Measurements from ENCODE around the gene CLCN3. TPM values are rescaled to one million over a fixed set of nuclear protein-coding genes. Genes with fewer than 3 reads are reported as not detected.
"Not testable (repeated sequence)": the region's sequence is repeated elsewhere in the genome, so short reads cannot be mapped to it uniquely, and the experiment has no call there.

Gene CLCN3
- total RNA-seq, 1 experiment from 2014 or later = 15.9 TPM

DNA sequence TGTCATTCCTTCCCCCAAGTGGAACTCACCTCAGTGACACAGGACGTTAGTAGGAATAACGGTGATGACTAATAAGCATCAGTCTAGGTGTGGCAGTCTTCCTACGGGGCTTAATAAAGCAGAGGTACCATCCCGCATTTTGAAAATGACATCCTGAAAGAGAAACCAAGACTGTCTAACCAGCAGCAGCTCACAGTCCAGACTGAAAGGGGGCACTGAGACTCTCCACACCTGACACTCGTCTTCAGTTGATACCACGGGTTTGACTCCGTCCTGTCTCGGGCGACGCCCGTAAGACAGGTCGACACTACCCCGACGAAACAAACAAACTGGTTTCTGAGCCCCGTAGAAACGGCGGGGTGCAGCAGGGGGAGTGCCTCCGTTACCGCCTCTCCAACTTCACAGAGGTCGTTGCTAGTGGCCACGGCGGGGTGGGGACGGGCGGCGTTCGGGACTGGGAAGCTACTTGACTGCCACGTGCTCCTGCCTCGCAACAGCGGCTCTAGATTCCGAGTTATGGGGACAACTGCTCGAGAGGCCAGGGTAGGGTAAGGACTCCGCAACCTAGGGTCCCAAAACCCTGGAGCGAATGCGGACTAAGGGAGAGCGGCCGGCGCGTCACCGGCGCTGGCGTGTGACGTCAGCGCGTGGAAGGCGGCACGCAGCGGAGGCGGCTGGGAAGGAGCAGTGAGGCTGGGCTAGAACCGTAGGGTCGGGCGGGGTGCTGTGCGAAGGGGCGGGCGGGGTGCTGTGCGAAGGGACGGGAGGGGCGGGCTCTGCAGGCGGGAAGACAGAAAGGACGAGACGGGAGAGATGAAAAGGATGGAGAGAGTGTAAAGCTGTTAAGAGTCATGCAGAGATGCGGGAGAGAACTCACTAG, 8.1 kb upstream of the CLCN3 start, which contains the start of gene NEK1:
NEK1 (minus strand) TSS at position 593 of the 880 bp plus-strand sequence. CDS start 9,953 bp downstream, outside the sequence.
- Histone ChIP-seq H3K36me3 (replicated peaks; ENCODE audit: control insufficient read depth, insufficient read depth, low read length) (no peaks in the 10 kb centered on the region), H3K27me3 (ENCODE audit: control insufficient read depth, insufficient read depth, low read length) (no peaks in the 10 kb centered on the region), H3K4me3 (ENCODE audit: insufficient read depth, low read depth, low read length) (peak within 1 kb of the TSS; percentile 84)
- peak; percentile 91 for DNase-seq

DNA sequence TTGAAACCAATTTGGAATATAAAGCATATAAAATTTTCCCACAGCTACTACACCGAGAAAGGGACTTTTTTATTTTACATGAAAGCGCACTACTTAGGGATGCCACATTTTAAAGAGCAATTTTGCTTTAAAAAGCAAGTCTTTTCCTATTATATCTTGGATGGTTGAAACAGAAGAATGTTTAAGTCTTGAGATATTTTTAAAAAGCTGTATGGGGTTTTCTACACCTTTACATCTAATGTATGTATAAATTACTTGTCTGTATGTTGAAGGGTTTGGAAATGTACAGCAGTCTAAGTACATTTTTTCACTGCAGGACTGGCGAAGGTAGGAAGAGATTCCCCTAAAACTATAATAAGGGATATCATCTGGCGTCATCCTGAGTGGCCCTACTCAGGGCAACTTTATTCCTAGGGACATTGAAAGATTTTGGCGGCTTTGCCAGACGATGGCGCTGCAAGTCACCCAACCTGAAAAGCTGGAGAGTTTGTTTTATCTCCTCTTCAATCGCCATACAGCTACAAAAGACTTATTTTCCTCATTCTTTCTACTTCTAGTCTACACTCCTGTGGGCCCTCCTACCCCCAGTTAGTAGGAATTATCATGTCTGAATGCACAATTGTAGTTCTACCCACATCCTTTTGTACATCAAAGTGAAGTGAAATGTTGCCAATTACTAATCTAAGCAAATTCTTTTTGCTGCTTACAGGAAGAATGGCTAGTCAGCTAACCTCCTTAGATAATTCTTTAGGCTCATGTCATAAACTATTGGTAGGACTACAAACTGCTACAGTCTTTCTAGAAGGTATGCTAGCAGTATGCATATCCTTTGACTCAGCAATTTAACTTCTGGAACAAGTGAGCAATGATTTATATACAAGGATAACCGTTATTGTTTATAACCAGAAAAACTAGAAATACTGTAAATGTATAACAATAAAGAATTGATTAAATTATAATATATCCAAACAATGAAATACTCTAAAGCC, 7.2 kb upstream of the CLCN3 start:
- no peaks in the 10 kb centered on the region for H3K36me3 ChIP-seq (replicated peaks; ENCODE audit: control insufficient read depth, insufficient read depth, low read length)
- peak overlapping the region; percentile 54 for H3K4me3 ChIP-seq (ENCODE audit: insufficient read depth, low read depth, low read length)
- no peaks in the 10 kb centered on the region for H3K27me3 ChIP-seq (ENCODE audit: control insufficient read depth, insufficient read depth, low read length)
- DNase-seq = peak; percentile 58

DNA sequence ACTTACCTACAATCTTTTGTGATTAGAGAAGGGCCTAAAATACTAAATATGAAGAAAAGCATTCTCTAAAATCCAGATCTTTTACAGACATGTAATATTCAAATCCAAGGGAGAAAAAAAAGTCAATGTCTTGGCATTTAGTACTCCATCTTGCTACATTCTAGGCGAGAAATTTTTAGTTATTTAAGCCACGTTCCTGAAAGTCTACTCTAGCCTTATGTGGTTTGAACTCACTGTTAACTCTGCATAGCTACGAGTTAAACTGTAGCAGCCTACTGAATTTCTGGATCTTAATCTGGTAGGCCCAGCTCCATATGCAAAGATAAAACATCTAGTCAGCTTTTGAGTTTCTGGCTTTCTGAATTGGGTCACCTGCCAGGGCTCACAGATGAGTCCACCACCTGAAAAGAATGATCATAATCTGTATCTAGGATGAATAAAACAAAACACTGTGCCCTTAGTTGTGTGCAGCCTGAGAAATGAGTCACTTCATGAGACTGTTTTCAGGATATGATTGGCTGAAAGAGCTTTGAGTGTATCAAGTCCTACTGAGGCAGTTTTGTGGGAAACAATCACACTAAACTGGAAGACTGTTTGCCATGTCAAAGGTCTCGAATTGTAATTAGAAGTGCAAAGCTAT, 4.8 kb upstream of the CLCN3 start:
- no peaks in the 10 kb centered on the region for H3K27me3 ChIP-seq (ENCODE audit: control insufficient read depth, insufficient read depth, low read length)
- no peak for DNase-seq
- no peaks in the 10 kb centered on the region for H3K36me3 ChIP-seq (replicated peaks; ENCODE audit: control insufficient read depth, insufficient read depth, low read length)
- H3K4me3 ChIP-seq (ENCODE audit: insufficient read depth, low read depth, low read length) = no peak overlapping the region

DNA sequence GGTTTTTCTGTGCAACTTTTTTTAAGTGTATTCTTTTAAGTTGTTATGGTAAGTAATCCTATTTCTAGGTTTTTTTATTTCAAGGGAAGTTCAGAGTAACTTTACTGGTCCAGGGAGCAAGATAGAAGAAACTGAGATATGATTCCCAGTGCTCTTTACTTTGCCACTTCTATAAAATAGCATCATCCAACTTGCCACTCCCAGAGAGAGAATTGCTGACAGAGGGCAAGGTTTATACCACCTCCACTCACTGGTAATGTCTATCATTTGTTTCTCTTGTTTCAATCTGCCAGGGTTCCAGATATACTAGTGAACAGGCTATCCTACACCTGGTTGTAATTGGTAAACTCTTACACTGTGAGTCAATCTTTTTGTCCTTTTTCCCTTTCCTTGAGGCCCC, 3.5 kb upstream of the CLCN3 start:
- no peak for DNase-seq
- Histone ChIP-seq H3K36me3 (replicated peaks; ENCODE audit: control insufficient read depth, insufficient read depth, low read length) (no peaks in the 10 kb centered on the region), H3K27me3 (ENCODE audit: control insufficient read depth, insufficient read depth, low read length) (no peaks in the 10 kb centered on the region), H3K4me3 (ENCODE audit: insufficient read depth, low read depth, low read length) (no peak overlapping the region)

DNA sequence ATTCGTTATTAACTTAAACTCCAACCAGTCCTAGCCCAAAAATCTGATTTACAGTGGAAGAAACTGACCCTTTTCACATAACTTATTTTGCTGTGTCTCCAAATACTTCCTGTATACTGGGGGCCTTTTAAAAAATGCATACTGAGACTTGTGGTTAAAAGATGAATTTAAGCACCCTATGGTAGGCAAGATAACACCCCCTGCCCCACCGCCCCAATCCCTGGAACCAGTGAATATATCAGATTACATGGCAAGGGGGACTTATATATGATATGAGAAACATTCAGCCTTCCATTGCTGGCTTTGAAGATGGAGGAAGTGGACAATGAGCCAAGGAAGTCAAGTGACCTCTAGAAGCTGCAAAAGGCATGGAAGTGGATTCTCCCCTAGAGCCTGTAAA, 3.1 kb upstream of the CLCN3 start:
- Histone ChIP-seq H3K27me3 (ENCODE audit: control insufficient read depth, insufficient read depth, low read length) (no peaks in the 10 kb centered on the region), H3K36me3 (replicated peaks; ENCODE audit: control insufficient read depth, insufficient read depth, low read length) (no peaks in the 10 kb centered on the region), H3K4me3 (ENCODE audit: insufficient read depth, low read depth, low read length) (no peak overlapping the region)
- DNase-seq = no peak

DNA sequence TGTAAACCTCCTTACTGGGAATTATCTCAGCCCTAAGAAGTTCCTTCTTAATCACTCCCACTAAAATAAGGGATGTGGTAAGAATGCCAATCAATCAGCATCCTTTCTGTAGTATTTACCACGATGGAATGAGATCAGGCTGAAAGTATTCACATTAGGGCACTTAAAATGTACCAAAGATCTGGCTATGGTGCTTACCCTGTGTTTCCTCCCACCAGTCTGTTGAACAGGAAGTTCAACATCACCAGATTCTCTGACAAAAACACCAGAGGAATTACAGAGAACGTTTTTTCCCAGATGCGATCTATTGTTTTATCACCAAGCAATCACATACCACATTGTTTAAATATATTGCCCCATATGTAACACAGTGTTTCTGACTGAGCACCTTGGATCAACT, 2.1 kb upstream of the CLCN3 start:
- no peak for DNase-seq
- Histone ChIP-seq H3K36me3 (replicated peaks; ENCODE audit: control insufficient read depth, insufficient read depth, low read length) (no peaks in the 10 kb centered on the region), H3K27me3 (ENCODE audit: control insufficient read depth, insufficient read depth, low read length) (no peaks in the 10 kb centered on the region), H3K4me3 (ENCODE audit: insufficient read depth, low read depth, low read length) (no peak overlapping the region)

DNA sequence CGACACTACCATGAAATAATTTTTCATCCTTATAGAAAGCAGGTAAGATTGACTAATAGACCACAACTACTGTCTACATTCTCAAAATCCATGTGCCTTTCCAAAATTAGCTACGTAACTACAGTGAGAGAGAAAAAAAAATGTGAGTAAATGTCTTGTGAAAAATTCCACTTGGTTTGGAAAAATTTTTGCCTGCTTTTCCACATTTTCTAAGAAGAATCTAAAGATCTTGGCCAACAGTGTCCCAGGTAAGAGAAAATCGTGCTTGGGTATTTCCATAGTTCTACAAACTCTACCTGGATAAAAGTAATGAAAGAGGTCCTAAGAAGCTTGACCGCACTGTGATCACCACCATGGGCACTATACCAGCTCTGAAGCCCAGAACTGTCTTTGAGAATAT, 1.4 kb upstream of the CLCN3 start:
- DNase-seq = no peak
- H3K36me3 ChIP-seq (replicated peaks; ENCODE audit: control insufficient read depth, insufficient read depth, low read length) = no peaks in the 10 kb centered on the region
- H3K27me3 ChIP-seq (ENCODE audit: control insufficient read depth, insufficient read depth, low read length) = no peaks in the 10 kb centered on the region
- no peak overlapping the region for H3K4me3 ChIP-seq (ENCODE audit: insufficient read depth, low read depth, low read length)

DNA sequence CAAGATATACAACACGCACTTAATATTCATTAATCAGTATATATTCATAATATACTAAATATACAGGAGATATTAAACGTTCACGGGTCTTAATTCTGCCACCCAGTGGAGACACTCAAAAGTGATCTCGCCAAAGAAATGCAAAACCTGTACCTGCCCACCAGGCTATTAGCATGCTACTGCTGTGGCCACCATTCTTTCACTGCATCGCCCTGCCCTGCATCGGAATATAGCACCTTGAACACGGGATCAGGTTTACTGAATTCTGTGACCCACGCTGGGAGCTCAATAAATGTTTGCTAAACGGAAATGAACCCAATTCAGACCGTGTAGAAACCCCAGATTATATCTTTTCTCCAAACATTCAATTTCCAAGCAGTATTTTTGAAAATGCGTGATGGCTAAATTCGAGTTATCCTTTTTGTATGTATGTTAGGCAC, 840 bp upstream of the CLCN3 start:
- no peaks in the 10 kb centered on the region for H3K36me3 ChIP-seq (replicated peaks; ENCODE audit: control insufficient read depth, insufficient read depth, low read length)
- H3K4me3 ChIP-seq (ENCODE audit: insufficient read depth, low read depth, low read length) = peak overlapping the region; percentile 76
- no peaks in the 10 kb centered on the region for H3K27me3 ChIP-seq (ENCODE audit: control insufficient read depth, insufficient read depth, low read length)
- DNase-seq = peak; percentile 34

DNA sequence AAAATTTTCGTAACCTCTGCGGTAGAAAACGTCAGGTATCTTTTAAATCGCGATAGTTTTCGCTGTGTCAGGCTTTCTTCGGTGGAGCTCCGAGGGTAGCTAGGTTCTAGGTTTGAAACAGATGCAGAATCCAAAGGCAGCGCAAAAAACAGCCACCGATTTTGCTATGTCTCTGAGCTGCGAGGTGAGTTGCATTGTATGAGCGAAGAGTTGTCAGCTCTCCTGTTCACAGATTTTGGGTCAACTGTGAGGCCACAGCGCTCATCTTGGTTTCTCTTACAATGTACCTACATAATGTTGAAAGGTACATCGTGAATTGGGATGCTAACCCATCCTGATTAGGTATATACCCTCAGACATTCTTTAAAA, 486 bp downstream of the CLCN3 start:
- Histone ChIP-seq H3K27me3 (ENCODE audit: control insufficient read depth, insufficient read depth, low read length) (no peaks in the 10 kb centered on the region), H3K4me3 (ENCODE audit: insufficient read depth, low read depth, low read length) (peak overlapping the region; percentile 76), H3K36me3 (replicated peaks; ENCODE audit: control insufficient read depth, insufficient read depth, low read length) (no peaks in the 10 kb centered on the region)
- peak; percentile 14 for DNase-seq

DNA sequence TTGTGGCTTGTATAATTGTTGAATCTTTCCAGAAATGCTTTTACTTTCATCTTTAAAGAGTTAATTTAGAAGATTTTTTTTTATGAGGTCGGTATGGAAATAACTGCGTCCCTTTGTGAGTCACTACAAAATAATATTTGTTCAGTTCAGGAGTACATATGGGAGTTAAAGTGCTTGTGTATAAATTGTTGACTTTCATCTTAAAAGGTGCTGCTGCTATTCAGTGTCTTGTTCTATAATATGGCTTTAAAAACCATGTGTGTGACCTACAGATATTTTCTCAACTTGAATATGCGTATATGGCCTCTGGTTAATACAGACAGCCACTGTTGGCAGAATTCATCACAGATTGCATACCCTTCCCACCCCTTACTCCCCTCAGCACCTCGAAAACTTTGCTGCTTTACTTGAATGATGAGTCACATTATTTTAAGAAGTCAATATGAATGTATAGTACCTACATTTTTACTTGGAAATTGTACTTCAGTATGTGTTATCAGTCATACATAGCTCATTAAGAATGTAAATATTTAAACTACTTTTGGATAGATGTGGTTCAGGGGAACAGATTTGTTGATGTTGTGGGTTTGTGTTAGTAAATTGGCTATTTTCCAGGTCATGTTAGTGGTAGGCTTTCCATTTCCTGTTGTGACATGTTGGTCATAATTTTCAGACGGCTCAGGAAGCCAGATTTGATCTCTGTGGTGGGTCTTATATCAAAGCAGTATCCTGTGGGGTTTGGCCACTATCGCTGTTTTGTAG, 1.5 kb downstream of the CLCN3 start:
- no peak for DNase-seq
- no peaks in the 10 kb centered on the region for H3K27me3 ChIP-seq (ENCODE audit: control insufficient read depth, insufficient read depth, low read length)
- peak overlapping the region; percentile 76 for H3K4me3 ChIP-seq (ENCODE audit: insufficient read depth, low read depth, low read length)
- no peaks in the 10 kb centered on the region for H3K36me3 ChIP-seq (replicated peaks; ENCODE audit: control insufficient read depth, insufficient read depth, low read length)

DNA sequence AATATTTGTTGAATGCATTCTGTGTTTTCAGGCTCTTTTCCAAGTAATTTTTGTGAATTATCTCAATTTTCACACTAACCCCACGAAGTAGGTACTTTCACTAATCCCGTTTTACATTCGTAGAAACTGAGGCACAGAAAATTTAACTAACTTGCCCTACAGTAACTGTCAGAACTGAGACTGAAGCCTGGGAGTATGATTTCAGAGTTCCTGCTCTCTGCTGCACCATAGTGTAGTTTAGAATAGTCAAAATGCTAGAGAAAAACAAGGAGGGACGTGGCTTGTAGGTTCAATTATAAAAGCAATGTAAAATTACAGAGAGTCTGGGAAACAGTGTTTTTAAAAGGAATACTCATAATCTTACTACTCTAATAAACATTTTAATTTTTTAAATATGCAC, 2.2 kb downstream of the CLCN3 start:
- DNase-seq = no peak
- H3K4me3 ChIP-seq (ENCODE audit: insufficient read depth, low read depth, low read length) = no peak overlapping the region
- no peaks in the 10 kb centered on the region for H3K27me3 ChIP-seq (ENCODE audit: control insufficient read depth, insufficient read depth, low read length)
- H3K36me3 ChIP-seq (replicated peaks; ENCODE audit: control insufficient read depth, insufficient read depth, low read length) = no peaks in the 10 kb centered on the region

DNA sequence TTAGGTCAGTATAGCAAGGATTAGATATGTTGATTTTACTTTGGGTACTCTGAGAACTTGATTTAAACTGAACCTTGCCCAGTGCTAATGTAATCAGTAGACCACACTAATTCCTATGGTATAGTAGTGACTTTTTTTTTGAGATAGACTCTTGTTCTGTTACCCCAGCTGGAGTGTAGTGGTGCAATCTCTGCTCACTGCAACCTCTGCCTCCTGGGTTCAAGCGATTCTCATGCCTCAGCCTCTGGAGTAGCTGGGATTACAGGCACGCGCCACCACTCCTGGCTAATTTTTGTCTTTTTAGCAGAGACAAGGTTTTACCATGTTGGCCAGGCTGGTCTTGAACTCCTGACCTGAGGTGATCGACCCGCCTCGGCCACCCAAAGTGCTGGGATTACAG, 3.6 kb downstream of the CLCN3 start:
- H3K36me3 ChIP-seq (replicated peaks; ENCODE audit: control insufficient read depth, insufficient read depth, low read length); H3K27me3 ChIP-seq (ENCODE audit: control insufficient read depth, insufficient read depth, low read length); DNase-seq; H3K4me3 ChIP-seq (ENCODE audit: insufficient read depth, low read depth, low read length): not testable (repeated sequence)

DNA sequence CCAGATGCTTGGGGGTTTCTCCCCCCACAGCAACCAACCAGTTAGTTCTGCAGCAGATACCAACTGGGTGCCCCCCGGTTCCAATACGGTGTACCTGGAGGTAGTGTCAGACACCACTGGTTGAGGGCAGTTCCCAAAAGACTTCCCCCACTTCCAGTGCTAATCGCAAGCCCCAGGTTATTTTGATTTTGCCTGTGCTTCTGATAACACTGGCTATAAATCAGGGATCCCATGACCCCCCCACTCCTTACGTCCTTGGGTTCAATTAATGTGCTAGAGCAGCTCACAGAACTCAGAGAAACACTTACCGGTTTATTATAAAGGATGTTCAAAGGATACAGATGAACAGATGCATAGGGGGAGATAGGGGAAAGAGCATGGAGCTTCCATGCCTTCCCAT, 5.5 kb downstream of the CLCN3 start:
- H3K27me3 ChIP-seq (ENCODE audit: control insufficient read depth, insufficient read depth, low read length) = no peaks in the 10 kb centered on the region
- DNase-seq = no peak
- no peaks in the 10 kb centered on the region for H3K36me3 ChIP-seq (replicated peaks; ENCODE audit: control insufficient read depth, insufficient read depth, low read length)
- no peak overlapping the region for H3K4me3 ChIP-seq (ENCODE audit: insufficient read depth, low read depth, low read length)
